Activated CD8-positive, alpha-beta T cell treated with anti-CD3 and anti-CD28 coated beads for 36 hours (primary cell): ENCODE measurements around the gene IREB2. TPM values are rescaled to one million over a fixed set of nuclear protein-coding genes. Genes with fewer than 3 reads are reported as not detected.

Experiments
- ATAC-seq: fragments of 200-7000 bp; cut with Tn5 transposase; one replicate; pipeline ENCODE4 v1.10.0; 2021; ENCODE audit warnings: mild to moderate bottlenecking, moderate library complexity
- CTCF ChIA-PET: fragments of 350-600 bp; sonication (Branson Sonifier 250); formaldehyde crosslinking; loops from one replicate; lab custom pipeline; 2021; ENCODE audit warnings: antibody characterized with exemption; lab: Charles Lee
- POLR2A ChIA-PET: fragments of 350-600 bp; sonication (Branson Sonifier 250); formaldehyde crosslinking; loops from one replicate; lab custom pipeline; 2021; ENCODE audit warnings: antibody characterized with exemption; lab: Charles Lee
- DNase-seq: peaks from one replicate; pipeline ENCODE4 v3.0.0-alpha.2; 2020
- H3K27ac Mint-ChIP-seq: one replicate; pipeline ENCODE4 v1.8.0; 2021; ENCODE audit warnings: mild to moderate bottlenecking, mixed read lengths
- H3K27me3 Mint-ChIP-seq: one replicate; pipeline ENCODE4 v1.8.0; 2021; ENCODE audit warnings: mixed read lengths
- H3K36me3 Mint-ChIP-seq: one replicate; pipeline ENCODE4 v1.8.0; 2021; ENCODE audit warnings: low read depth, mixed read lengths
- H3K4me1 Mint-ChIP-seq: one replicate; pipeline ENCODE4 v1.8.0; 2021; ENCODE audit warnings: low read depth, mixed read lengths
- H3K4me3 Mint-ChIP-seq: one replicate; pipeline ENCODE4 v1.8.0; 2021; ENCODE audit warnings: mild to moderate bottlenecking, moderate library complexity, mixed read lengths
- H3K9me3 Mint-ChIP-seq: one replicate; pipeline ENCODE4 v1.8.0; 2021; ENCODE audit warnings: mixed read lengths
- intact Hi-C: fragments of 100-400 bp; cut with micrococcal nuclease; formaldehyde crosslinking; loops from one replicate; pipeline ENCODE4 v1.10.0; 2022
- total RNA-seq, 2 experiments: library from RNA; stranded (reverse); gene quantifications; one replicate each; pipeline ENCODE4 v1.2.3, GENCODE V29; 2021
- TF ChIP-seq, protein P1 (sequence below): fragments of 200-600 bp; IDR thresholded peaks from one replicate; pipeline ENCODE4 v1.8.0; 2022; ENCODE audit warnings: antibody characterized with exemption, mild to moderate bottlenecking

IREB2 gene
- total RNA-seq, 2 experiments from 2014 or later = 68.2 to 78.7 TPM

DNA sequence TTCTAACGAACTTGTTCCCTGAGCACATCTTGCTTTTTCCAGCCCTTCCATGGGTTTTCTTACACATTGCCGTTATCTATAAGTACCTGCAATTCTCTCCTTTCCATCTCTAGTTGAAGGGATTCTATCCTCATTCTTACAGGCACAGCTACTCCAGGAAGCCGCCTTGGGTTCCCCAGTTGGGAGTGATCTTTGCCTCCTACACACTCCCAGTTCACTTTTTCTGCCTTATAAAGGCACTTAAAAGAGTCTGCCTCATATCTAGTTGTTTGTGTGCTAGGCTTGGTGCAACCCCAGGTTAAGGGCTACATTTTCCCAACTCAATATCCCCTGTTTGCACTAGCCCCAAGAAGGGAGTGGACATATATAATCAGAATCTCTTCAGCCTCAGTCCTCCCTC is 44.0 kb upstream of the IREB2 start:
- H3K4me1 Mint-ChIP-seq = no peaks in the 10 kb centered on the region
- H3K4me3 Mint-ChIP-seq = no peak overlapping the region
- no peaks in the 10 kb centered on the region for H3K27me3 Mint-ChIP-seq
- TF ChIP-seq, protein P1, sequence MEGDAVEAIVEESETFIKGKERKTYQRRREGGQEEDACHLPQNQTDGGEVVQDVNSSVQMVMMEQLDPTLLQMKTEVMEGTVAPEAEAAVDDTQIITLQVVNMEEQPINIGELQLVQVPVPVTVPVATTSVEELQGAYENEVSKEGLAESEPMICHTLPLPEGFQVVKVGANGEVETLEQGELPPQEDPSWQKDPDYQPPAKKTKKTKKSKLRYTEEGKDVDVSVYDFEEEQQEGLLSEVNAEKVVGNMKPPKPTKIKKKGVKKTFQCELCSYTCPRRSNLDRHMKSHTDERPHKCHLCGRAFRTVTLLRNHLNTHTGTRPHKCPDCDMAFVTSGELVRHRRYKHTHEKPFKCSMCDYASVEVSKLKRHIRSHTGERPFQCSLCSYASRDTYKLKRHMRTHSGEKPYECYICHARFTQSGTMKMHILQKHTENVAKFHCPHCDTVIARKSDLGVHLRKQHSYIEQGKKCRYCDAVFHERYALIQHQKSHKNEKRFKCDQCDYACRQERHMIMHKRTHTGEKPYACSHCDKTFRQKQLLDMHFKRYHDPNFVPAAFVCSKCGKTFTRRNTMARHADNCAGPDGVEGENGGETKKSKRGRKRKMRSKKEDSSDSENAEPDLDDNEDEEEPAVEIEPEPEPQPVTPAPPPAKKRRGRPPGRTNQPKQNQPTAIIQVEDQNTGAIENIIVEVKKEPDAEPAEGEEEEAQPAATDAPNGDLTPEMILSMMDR = no peak
- no peaks in the 10 kb centered on the region for H3K9me3 Mint-ChIP-seq
- CTCF ChIA-PET = no interaction called here
- POLR2A ChIA-PET = no interaction called here
- H3K36me3 Mint-ChIP-seq = no peaks in the 10 kb centered on the region
- intact Hi-C loops = no loop called here
- DNase-seq (no peak), ATAC-seq (no peak)
- H3K27ac Mint-ChIP-seq = no peak overlapping the region

- ATAC-seq = no peak
- H3K27ac Mint-ChIP-seq = no peak overlapping the region
- no peaks in the 10 kb centered on the region for H3K36me3 Mint-ChIP-seq
- no peak for DNase-seq
- ChIA-PET CTCF (no interaction called here), POLR2A (interaction anchor here (0.6 kb wide), 1 partner anchor 1860 kb away, joined by 3 read pairs; no protein-coding TSS in a partner anchor)
- TF ChIP-seq, protein P1 = no peak
- no peaks in the 10 kb centered on the region for H3K4me1 Mint-ChIP-seq
- intact Hi-C loops = no loop called here
- no peak overlapping the region for H3K4me3 Mint-ChIP-seq
- no peaks in the 10 kb centered on the region for H3K27me3 Mint-ChIP-seq
- H3K9me3 Mint-ChIP-seq = no peaks in the 10 kb centered on the region
Measured at GRCh38 chr15:78394981-78395616, 42.9 kb upstream of the IREB2 start.

DNA sequence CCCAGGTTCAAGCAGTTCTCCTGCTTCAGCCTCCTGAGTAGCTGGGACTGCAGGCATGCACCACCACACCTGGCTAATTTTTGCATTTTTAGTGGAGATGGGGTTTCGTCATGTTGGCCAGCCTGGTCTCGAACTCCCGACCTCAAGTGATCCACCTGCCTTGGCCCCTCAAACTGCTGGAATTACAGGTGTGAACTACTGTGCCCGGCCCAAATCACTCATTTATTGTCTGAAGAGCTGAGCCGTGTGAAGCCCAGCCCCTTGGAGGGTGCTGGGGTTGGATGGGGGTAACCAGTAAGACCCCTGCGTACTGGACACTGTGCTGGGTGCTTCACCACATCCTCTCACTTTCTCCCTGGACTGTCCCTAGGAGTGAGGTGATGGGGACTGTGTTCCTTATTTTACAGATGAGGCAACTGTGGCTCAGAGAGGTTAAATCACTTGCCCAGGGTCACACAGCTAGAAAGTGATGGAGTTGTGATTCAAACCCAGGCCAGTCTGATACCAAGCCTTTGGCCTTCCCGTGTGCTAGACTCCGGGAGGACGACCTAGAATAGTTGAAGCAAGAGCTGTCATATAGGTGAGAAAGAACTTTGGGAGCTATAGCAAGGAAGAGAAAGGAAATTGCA is 41.7 kb upstream of the IREB2 start:
- no peak for ATAC-seq
- no peak overlapping the region for H3K27ac Mint-ChIP-seq
- H3K4me3 Mint-ChIP-seq = no peak overlapping the region
- no peaks in the 10 kb centered on the region for H3K4me1 Mint-ChIP-seq
- POLR2A ChIA-PET = no interaction called here
- no peaks in the 10 kb centered on the region for H3K36me3 Mint-ChIP-seq
- H3K9me3 Mint-ChIP-seq = no peaks in the 10 kb centered on the region
- TF ChIP-seq, protein P1 = no peak
- CTCF ChIA-PET = interaction anchor here (1.1 to 1.2 kb wide), 3 partner anchors 25 to 89 kb away, joined by 3 read pairs; no protein-coding TSS in a partner anchor
- no peaks in the 10 kb centered on the region for H3K27me3 Mint-ChIP-seq
- DNase-seq = no peak
- intact Hi-C loops = no loop called here

DNA sequence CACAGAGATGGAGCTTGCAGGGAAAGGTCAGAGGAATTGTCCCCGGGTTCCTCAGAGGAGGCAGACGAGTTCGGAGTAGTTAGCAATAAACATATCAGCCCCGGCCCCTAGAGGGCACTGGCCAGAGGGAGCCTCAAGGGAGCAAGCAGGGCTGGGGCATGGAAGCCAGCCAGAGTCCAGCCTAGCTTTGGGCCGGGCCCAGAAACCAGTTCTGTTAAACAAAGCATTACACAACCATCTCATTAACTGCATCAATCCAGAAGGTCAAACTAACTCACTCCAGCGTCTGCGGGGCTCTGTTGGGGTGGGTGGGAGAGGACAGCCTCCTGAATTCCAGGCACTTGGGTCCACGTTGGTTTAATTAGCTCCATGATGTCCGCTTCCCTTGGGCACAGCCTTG is 41.0 kb upstream of the IREB2 start:
- POLR2A ChIA-PET = no interaction called here
- ATAC-seq (no peak), DNase-seq (peak; percentile 8)
- Mint-ChIP-seq H3K4me3 (no peak overlapping the region), H3K27ac (no peak overlapping the region), H3K36me3 (no peaks in the 10 kb centered on the region), H3K9me3 (no peaks in the 10 kb centered on the region), H3K4me1 (no peaks in the 10 kb centered on the region), H3K27me3 (no peaks in the 10 kb centered on the region)
- TF ChIP-seq, protein P1 = peak; percentile 15
- CTCF ChIA-PET = interaction anchor here (1.1 to 1.2 kb wide), 4 partner anchors 24 to 88 kb away, joined by 3 read pairs; no protein-coding TSS in a partner anchor
- intact Hi-C loops = no loop called here

- H3K9me3 Mint-ChIP-seq = no peaks in the 10 kb centered on the region
- TF ChIP-seq, protein P1 = no peak
- ATAC-seq = no peak
- intact Hi-C loops = no loop called here
- POLR2A ChIA-PET = interaction anchor here (0.6 kb wide), 1 partner anchor 569 kb away, joined by 3 read pairs; no protein-coding TSS in a partner anchor
- H3K4me3 Mint-ChIP-seq = no peak overlapping the region
- H3K27ac Mint-ChIP-seq = no peak overlapping the region
- CTCF ChIA-PET = interaction anchor here (1.1 to 1.2 kb wide), 4 partner anchors 24 to 88 kb away, joined by 3 read pairs; no protein-coding TSS in a partner anchor
- no peak for DNase-seq
- no peaks in the 10 kb centered on the region for H3K27me3 Mint-ChIP-seq
- no peaks in the 10 kb centered on the region for H3K4me1 Mint-ChIP-seq
- no peaks in the 10 kb centered on the region for H3K36me3 Mint-ChIP-seq
Measured at GRCh38 chr15:78397382-78397781, 40.6 kb upstream of the IREB2 start.
